ENCODE measurements around the gene MZT2A.
"Not testable (repeated sequence)": the region's sequence is repeated elsewhere in the genome, so short reads cannot be mapped to it uniquely, and the experiment has no call there.

DNA sequence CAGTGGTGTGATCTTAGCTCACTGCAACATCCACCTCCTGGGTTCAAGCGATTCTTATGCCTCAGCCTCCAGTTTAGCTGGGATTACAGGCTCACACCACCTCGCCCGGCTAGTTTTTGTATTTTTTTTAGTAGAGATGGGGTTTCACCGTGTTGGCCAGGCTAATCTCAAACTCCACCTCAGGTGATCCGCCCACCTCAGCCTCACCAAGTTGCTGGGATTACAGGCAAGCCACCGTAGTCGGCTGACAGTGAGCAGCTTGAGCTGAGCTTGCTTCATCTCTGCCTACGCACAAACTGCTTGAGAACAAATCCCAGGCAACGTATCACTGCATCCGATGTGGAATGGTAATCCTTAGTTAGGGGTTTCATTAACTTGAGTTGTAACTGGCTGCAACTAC, 24.5 kb downstream of the MZT2A start:
- not testable (repeated sequence) for TF ChIP-seq SP1 (IDR thresholded peaks at IDR 0.05); SUZ12 (IDR thresholded peaks at IDR 0.05); TARDBP (IDR thresholded peaks at IDR 0.05); BHLHE40 (IDR thresholded peaks at IDR 0.05; ENCODE audit: borderline replicate concordance); CTBP1 (IDR thresholded peaks at IDR 0.05; ENCODE audit: borderline replicate concordance)
